Motor neuron (in vitro differentiated cells): ENCODE measurements around the gene PIK3CB. TPM values are rescaled to one million over a fixed set of nuclear protein-coding genes. Genes with fewer than 3 reads are reported as not detected.
"Not testable (repeated sequence)": the region's sequence is repeated elsewhere in the genome, so short reads cannot be mapped to it uniquely, and the experiment has no call there.

Experiments
- ATAC-seq, 8 experiments: fragments of 200-7000 bp; cut with Tn5 transposase; replicated peaks in 6 of 8; 2 replicates each; pipeline ENCODE4 v1.8.0; 2021; ENCODE audit warnings: mild to moderate bottlenecking in 8 of 8, moderate library complexity in 8 of 8
- H3K27ac ChIP-seq, 2 donors: fragments of 250-450 bp; sonication (Bioruptor Pico); 2 replicates each; pipeline ENCODE4 v1.9.0; 2021; ENCODE audit warnings: antibody characterized with exemption in 2 of 2, mild to moderate bottlenecking in 2 of 2, moderate library complexity in 1 of 2
- H3K4me1 ChIP-seq, 2 donors: fragments of 250-450 bp; sonication (Bioruptor Pico); replicated peaks in 1 of 2; 2 replicates each; pipeline ENCODE4 v1.6.1; 2021; ENCODE audit warnings: antibody characterized with exemption in 2 of 2, mild to moderate bottlenecking in 2 of 2, moderate library complexity in 1 of 2
- H3K4me3 ChIP-seq, 5 donors: fragments of 250-450 bp; sonication (Bioruptor Pico); 2 replicates each; pipeline ENCODE4 v1.9.0; 2021; ENCODE audit warnings: antibody characterized with exemption in 5 of 5, mild to moderate bottlenecking in 5 of 5, moderate library complexity in 4 of 5
- WGBS, 10 experiments: fragments of 450-650 bp; shearing (Covaris generic); methylation state at CpG; one replicate each; pipeline ENCODE4 v1.0.0; 2022; 5-methylcytosine and 5-hydroxymethylcytosine counted together
- in situ Hi-C, 9 experiments: fragments of 400-800 bp; cut with MboI; loops; one replicate each; pipeline ENCODE4 v1.15.0; 2021; ENCODE audit warnings: low sequenced_read_pairs in 9 of 9, low pct_unique_long_range_greater_than_20kb in 2 of 9; ENCODE audit not compliant: unreplicated experiment in 9 of 9
- total RNA-seq, 8 experiments: library from RNA; unstranded; fragments of 300-600 nt; gene quantifications; 2 replicates each; pipeline versions ENCODE4 v1.2.3 to v1.2.4, GENCODE V29; 2022

The PIK3CB gene
- total RNA-seq, 8 experiments from 2014 or later: 5.8 to 21.0 (median 10.6) TPM

- in situ Hi-C loops: no loop called here
- WGBS, 10 experiments: 38 to 100% (median 94%) methylated on average over 1 to 2 of the region's 2 CpGs; no CpG with 5 or more reads in 3 of the 10 experiments
- peaks cover 0 to 2% of the 10 kb centered on the region in 2 donors for H3K4me1 ChIP-seq
- H3K4me3 ChIP-seq: no peak overlapping the region
- no peak for ATAC-seq
- no peak overlapping the region for H3K27ac ChIP-seq
These were observed 21.9 kb downstream of the PIK3CB start for GRCh38 chr3:138812806-138813205.

GRCh38 chr3:138809500-138810256, 25.1 kb downstream of the PIK3CB start:
- H3K4me3 ChIP-seq: no peak overlapping the region
- no peaks in the 10 kb centered on the region for H3K4me1 ChIP-seq
- no peak overlapping the region for H3K27ac ChIP-seq
- ATAC-seq: no peak
- 83 to 100% (median 91%) methylated on average over 1 to 6 of the region's 6 CpGs for WGBS, 10 experiments
- in situ Hi-C loops: no loop called here

GRCh38 chr3:138806376-138807080, 28.2 kb downstream of the PIK3CB start:
- 30 to 100% (median 92%) methylated on average over 1 to 3 of the region's 3 CpGs; no CpG with 5 or more reads in 1 of the 10 experiments for WGBS, 10 experiments

GRCh38 chr3:138803006-138803653, 31.6 kb downstream of the PIK3CB start:
- ATAC-seq: no peak
- Histone ChIP-seq H3K27ac (no peak overlapping the region), H3K4me1 (no peaks in the 10 kb centered on the region), H3K4me3 (no peak overlapping the region)
- WGBS, 10 experiments: 60 to 100% (median 85%) methylated on average over 1 to 2 of the region's 2 CpGs; no CpG with 5 or more reads in 2 of the 10 experiments
- in situ Hi-C loops: no loop called here

More at GRCh38 chr3:138806376-138807080, 28.2 kb downstream of the PIK3CB start:
- ATAC-seq: peak in 2 of 8 experiments; percentile 47 to 93
- H3K4me3 ChIP-seq: no peak overlapping the region
- H3K27ac ChIP-seq: no peak overlapping the region
- in situ Hi-C loops: no loop called here
- H3K4me1 ChIP-seq: no peaks in the 10 kb centered on the region

DNA sequence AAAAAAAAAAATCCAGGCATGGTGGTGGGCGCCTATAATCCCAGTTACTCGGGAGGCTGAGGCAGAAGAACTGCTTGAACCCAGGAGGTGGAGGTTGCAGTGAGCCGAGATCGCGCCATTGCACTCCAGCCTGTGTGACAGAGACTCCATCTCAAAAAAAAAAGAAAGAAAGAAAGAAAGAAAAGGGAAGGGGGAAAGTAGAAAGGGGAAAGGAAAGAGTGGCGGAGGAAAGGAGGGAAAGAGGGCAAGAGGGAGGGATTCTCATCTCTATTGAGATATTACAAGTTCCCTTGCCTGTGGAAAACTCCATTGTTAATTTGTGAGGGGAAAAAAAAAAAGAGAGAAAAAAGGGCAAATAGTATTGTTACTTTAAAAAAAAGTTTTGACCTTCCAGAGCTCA, 32.5 kb downstream of the PIK3CB start:
- H3K27ac ChIP-seq, in situ Hi-C loops, H3K4me3 ChIP-seq, ATAC-seq, H3K4me1 ChIP-seq: not testable (repeated sequence)
- WGBS, 10 experiments: 86 to 100% (median 92%) methylated on average over 1 to 6 of the region's 6 CpGs; no CpG with 5 or more reads in 1 of the 10 experiments

GRCh38 chr3:138801792-138802191, 32.9 kb downstream of the PIK3CB start:
- Histone ChIP-seq H3K27ac (no peak overlapping the region), H3K4me3 (no peak overlapping the region), H3K4me1 (no peaks in the 10 kb centered on the region)
- no peak for ATAC-seq
- in situ Hi-C loops: no loop called here
- 60 to 100% (median 89%) methylated on average over 1 to 3 of the region's 3 CpGs; no CpG with 5 or more reads in 2 of the 10 experiments for WGBS, 10 experiments

DNA sequence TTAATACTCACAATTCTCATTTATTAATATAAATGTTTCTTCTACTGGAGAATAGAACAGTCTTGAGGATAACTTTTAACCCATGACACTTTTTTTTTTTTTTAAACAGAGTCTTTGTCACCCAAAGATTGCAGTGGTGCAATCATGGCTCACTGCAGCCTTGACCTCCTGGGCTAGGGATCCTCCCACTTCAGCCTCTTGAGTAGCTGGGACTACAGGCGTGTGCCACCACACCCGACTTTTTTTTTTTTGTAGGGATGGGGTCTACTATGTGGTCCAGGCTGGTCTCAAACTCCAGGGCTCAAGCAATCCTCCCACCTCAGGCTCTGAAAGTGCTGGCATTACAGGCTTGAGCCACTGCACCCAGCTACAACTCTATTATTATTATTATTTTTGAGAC, 34.5 kb downstream of the PIK3CB start:
- no peak for ATAC-seq
- 92 to 100% (median 100%) methylated on average over 2 of the region's 2 CpGs; no CpG with 5 or more reads in 7 of the 10 experiments for WGBS, 10 experiments
- Histone ChIP-seq H3K4me1 (no peaks in the 10 kb centered on the region), H3K4me3 (no peak overlapping the region), H3K27ac (no peak overlapping the region)
- in situ Hi-C loops: no loop called here

GRCh38 chr3:138799822-138800221, 34.9 kb downstream of the PIK3CB start:
- no peak overlapping the region for H3K4me3 ChIP-seq
- 75 to 100% (median 89%) methylated on average over 1 to 3 of the region's 3 CpGs; no CpG with 5 or more reads in 1 of the 10 experiments for WGBS, 10 experiments
- H3K4me1 ChIP-seq: no peaks in the 10 kb centered on the region
- in situ Hi-C loops: no loop called here
- no peak for ATAC-seq
- H3K27ac ChIP-seq: no peak overlapping the region

- ATAC-seq: no peak
- WGBS, 10 experiments: 80 to 100% (median 96%) methylated on average over 1 of the region's 1 CpG; no CpG with 5 or more reads in 4 of the 10 experiments
These were observed 37.2 kb downstream of the PIK3CB start for GRCh38 chr3:138797508-138798038.

DNA sequence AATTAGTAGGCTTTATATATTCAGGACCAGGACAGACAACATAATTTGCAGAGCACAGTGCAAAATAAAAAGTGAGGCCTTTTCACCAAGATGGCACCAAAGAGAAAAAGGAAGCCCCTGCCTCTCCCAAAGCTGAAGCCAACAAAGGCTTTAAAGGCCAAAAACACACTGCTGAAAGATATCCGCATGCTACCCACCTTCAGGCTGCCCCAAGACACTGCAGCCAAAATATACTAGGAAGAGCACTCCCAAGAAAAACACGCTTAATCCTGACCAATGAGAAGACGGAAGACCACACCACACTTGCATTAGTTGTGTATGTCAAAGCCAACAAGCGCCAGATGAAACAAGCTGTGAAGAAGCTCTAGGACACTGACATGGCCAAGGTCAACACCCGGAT, 38.0 kb downstream of the PIK3CB start:
- no peaks in the 10 kb centered on the region for H3K4me1 ChIP-seq
- ATAC-seq: no peak
- no peak overlapping the region for H3K27ac ChIP-seq
- H3K4me3 ChIP-seq: no peak overlapping the region
- in situ Hi-C loops: no loop called here
- WGBS, 10 experiments: 70 to 100% (median 96%) methylated on average over 1 to 5 of the region's 5 CpGs; no CpG with 5 or more reads in 2 of the 10 experiments

More at GRCh38 chr3:138797508-138798038, 37.2 kb downstream of the PIK3CB start:
- no peak overlapping the region for H3K27ac ChIP-seq
- in situ Hi-C loops: no loop called here
- no peak overlapping the region for H3K4me3 ChIP-seq
- no peaks in the 10 kb centered on the region for H3K4me1 ChIP-seq

DNA sequence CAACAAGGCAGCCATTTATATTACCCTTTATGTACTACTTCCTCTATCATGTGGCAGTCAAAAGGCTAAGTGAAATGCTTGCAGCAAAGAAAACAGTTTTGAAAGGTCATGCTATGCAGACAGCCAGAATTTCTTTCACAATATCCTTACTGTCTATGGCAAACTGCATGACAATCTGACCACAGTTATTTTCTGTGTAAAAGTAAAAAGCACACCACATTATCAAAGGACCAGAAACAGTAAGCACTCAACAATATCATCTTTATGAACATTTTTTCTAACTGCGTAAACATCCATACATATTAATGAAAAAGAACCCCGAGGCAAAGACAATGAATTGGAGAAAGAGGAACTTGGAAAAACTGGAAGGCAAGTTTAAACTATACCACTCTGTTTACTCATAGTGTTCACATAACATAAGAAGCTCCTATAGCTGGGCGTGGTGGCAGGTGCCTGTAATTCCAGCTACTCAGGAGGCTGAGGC, 47.9 kb downstream of the PIK3CB start:
- WGBS, 10 experiments: 41 to 100% (median 89%) methylated on average over 1 to 3 of the region's 3 CpGs
- H3K27ac ChIP-seq: no peak overlapping the region
- ATAC-seq: peak in 3 of 8 experiments; percentile 25 to 84 (median 29)

DNA sequence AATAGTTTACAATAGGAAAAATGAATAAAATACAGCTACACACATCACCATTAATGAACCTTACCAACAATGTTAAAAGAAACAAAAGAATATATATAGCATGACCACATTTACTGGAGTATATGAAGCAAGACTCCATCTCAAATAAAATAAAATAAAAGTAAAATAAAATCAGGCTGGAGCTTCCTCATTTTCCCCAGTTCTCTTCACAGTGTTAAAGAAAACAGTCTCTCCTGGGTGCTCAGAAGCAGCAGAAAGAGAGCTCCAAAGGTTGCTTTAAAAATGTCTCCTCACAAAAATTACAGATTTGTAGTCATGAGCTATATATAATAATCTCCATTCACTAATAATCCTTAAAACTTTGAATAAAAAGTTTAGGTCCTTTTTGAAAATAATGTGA, 48.8 kb downstream of the PIK3CB start:
- Histone ChIP-seq H3K27ac (no peak overlapping the region), H3K4me1 (no peaks in the 10 kb centered on the region), H3K4me3 (no peak overlapping the region)
- ATAC-seq: no peak
- in situ Hi-C loops: no loop called here

More for the DNA sequence above, 47.9 kb downstream of the PIK3CB start:
- no peak overlapping the region for H3K4me3 ChIP-seq
- H3K4me1 ChIP-seq: no peaks in the 10 kb centered on the region
- in situ Hi-C loops: no loop called here
